Sigmoid colon (tissue), 7 donors: ENCODE data around the gene CPNE6. TPM values are rescaled to one million over a fixed set of nuclear protein-coding genes. Genes with fewer than 3 reads are reported as not detected.

ENCODE experiments used
- DNase-seq: peaks from one replicate; pipeline ENCODE4 v3.0.0-alpha.2; 2019
- H3K27ac ChIP-seq, 4 donors: fragments of 200-600 bp; sonication (generic); one replicate each; pipeline ENCODE4 v1.5.1; 2016 to 2019; ENCODE audit warnings: mild to moderate bottlenecking in 1 of 4
- H3K27me3 ChIP-seq, 3 donors: fragments of 200-600 bp; sonication (generic); one replicate each; pipeline ENCODE4 v1.5.1; 2019; ENCODE audit warnings: mild to moderate bottlenecking in 1 of 3
- H3K36me3 ChIP-seq, 4 donors: fragments of 200-600 bp; sonication (generic); one replicate each; pipeline ENCODE4 v1.5.1; 2016 to 2019
- H3K4me1 ChIP-seq, 4 donors: fragments of 200-600 bp; sonication (generic); one replicate each; pipeline ENCODE4 v1.5.1; 2017 to 2019
- H3K4me3 ChIP-seq, 4 donors: fragments of 200-600 bp; sonication (generic); one replicate each; pipeline ENCODE4 v1.5.1; 2017 to 2019; ENCODE audit warnings: mild to moderate bottlenecking in 2 of 4, moderate library complexity in 1 of 4
- H3K9me3 ChIP-seq, 4 donors: fragments of 200-600 bp in 3 of 4; sonication (generic) in 3 of 4; one replicate each; pipeline versions ENCODE4 v1.5.1 to v1.6.1; 2013 to 2019
- CTCF ChIP-seq, 4 experiments: fragments of 450-650 bp in 3 of 4; fragments of 200-600 bp in 1 of 4; IDR thresholded peaks; one replicate each; pipeline ENCODE4 v1.5.1; 2016 to 2019; ENCODE audit warnings: antibody characterized with exemption in 4 of 4, mild to moderate bottlenecking in 3 of 4, moderate library complexity in 2 of 4
- EP300 ChIP-seq, 4 donors: sonication (generic); formaldehyde crosslinking; IDR thresholded peaks; one replicate each; pipeline ENCODE4 v1.6.1; 2017; ENCODE audit warnings: antibody characterized with exemption in 4 of 4
- POLR2A ChIP-seq, 2 donors: fragments of 450-650 bp; IDR thresholded peaks; one replicate each; pipeline ENCODE4 v1.6.1; 2016; ENCODE audit warnings: antibody characterized with exemption in 2 of 2, mild to moderate bottlenecking in 2 of 2, moderate library complexity in 2 of 2
- POLR2AphosphoS5 ChIP-seq, 4 donors: sonication (generic); formaldehyde crosslinking; IDR thresholded peaks; one replicate each; pipeline ENCODE4 v1.6.1; 2017; ENCODE audit warnings: antibody characterized with exemption in 4 of 4
- WGBS, 2 donors: extraction: QIAGEN DNeasy Blood & Tissue Kit; methylation state at CpG; one replicate each; pipeline ENCODE4 v1.1.7; 2013; 5-methylcytosine and 5-hydroxymethylcytosine counted together
- intact Hi-C: fragments of 100-400 bp; cut with DNase I; formaldehyde crosslinking; loops from one replicate; pipeline ENCODE4 v1.15.1; 2023
- polyA plus RNA-seq, 3 donors: library from polyadenylated mRNA; stranded (reverse); fragments of 200-250 nt; gene quantifications; one replicate each; pipeline ENCODE4 v1.2.3, GENCODE V29; 2013
- total RNA-seq, 4 donors: library from RNA; depleted of rRNA; stranded (reverse); fragments of >200 nt; gene quantifications; one replicate each; pipeline ENCODE4 v1.1.0, GENCODE V29; 2016
- donor health status: healthy with polysubstance abuse.
- donor health status: Bipolar disorder and iron deficiency.
- donor health status: healthy.

CPNE6 gene
- total and polyA plus RNA-seq, 7 donors, result 0.42 to 3.3 (median 2.3) TPM; not detected in 3

DNA sequence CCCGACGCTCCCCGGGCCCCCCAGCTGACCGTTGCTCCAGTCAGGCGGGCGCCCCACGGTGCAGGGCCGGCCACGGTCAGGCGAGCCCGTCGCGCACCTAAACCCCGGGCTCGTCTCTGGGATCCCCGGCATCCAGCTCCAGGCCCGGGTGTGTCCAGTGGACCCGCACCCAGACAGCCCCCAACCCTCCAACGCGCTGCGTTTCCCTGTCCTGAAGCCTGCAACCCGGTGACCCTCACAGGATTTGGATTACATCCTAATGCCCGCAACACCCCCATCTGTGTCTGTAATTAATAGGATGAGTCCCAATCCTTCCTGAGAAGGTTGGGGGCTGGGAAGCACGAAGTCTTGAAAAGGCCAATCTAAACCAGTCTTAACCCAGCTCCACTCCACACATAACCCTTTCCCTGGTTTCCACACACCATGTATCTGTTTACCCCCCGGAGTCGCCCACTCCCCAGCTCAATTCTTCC is 10.4 kb downstream of the CPNE6 start:
- peaks cover 0 to 13% (median 2%) of the 10 kb centered on the region in 4 donors for H3K4me1 ChIP-seq
- 19 to 26% methylated on average over 26 of the region's 26 CpGs for WGBS, 2 donors
- peak overlapping the region; percentile 29 to 63 (median 56) for H3K4me3 ChIP-seq
- intact Hi-C loops, result no loop called here
- TF ChIP-seq POLR2A (IDR thresholded peaks at IDR 0.05), result no peak
- no peak for TF ChIP-seq EP300 (IDR thresholded peaks at IDR 0.05)
- no peak for TF ChIP-seq POLR2AphosphoS5 (IDR thresholded peaks at IDR 0.05)
- no peak for TF ChIP-seq CTCF (IDR thresholded peaks at IDR 0.05)
- H3K27ac ChIP-seq, result peak overlapping the region in 2 of 4 donors; percentile 38 to 39
- no peak for DNase-seq
- no peaks in the 10 kb centered on the region for H3K27me3 ChIP-seq
- no peaks in the 10 kb centered on the region for H3K9me3 ChIP-seq
- H3K36me3 ChIP-seq, result no peaks in the 10 kb centered on the region

DNA sequence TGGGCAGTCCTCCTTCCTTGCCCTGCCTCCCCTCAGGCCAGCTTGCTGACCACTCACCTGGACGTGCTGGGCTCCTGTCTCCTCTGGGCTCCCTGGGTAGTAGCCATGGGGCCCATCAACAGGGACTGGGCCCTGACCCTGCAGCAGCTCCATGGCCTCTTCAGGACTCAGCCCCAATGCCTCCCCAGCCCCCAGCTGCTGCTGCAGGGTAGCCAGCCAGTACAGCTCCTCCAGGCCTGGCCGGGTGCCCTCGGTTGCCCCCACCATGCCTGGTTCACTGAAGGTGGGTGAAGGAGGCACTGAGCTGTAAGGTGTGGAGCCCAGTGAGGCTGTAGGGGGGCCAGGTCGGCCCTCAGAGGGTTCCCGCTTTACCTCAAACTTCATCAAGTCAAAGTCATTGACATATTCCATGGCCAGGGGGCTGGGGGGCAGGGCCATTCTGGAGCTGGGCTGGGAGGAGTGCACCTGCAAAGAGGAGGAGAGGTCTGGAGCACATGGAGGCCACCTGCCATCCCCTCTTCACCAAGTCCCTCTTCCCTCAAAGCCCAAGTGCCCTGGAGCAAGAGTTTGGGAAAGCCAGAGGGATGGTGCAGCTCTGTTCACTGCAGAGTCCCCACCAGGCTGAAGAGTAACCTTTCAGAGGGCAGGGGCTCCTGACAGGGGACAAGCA is 11.2 kb downstream of the CPNE6 start:
- 94% methylated on average over 5 of the region's 5 CpGs for WGBS, 2 donors
- TF ChIP-seq POLR2AphosphoS5 (IDR thresholded peaks at IDR 0.05) (no peak), CTCF (IDR thresholded peaks at IDR 0.05) (no peak), POLR2A (IDR thresholded peaks at IDR 0.05) (no peak), EP300 (IDR thresholded peaks at IDR 0.05) (no peak)
- intact Hi-C loops, result no loop called here
- H3K27ac ChIP-seq, result no peak overlapping the region
- no peaks in the 10 kb centered on the region for H3K9me3 ChIP-seq
- no peak overlapping the region for H3K4me3 ChIP-seq
- H3K4me1 ChIP-seq, result peaks cover 0 to 13% (median 2%) of the 10 kb centered on the region in 4 donors
- DNase-seq, result no peak
- no peaks in the 10 kb centered on the region for H3K27me3 ChIP-seq
- H3K36me3 ChIP-seq, result no peaks in the 10 kb centered on the region

GRCh38 chr14:24083462-24083861 is 12.1 kb downstream of the CPNE6 start:
- no peak for DNase-seq
- TF ChIP-seq EP300 (IDR thresholded peaks at IDR 0.05), result no peak
- H3K27me3 ChIP-seq, result no peaks in the 10 kb centered on the region
- no peaks in the 10 kb centered on the region for H3K9me3 ChIP-seq
- no peaks in the 10 kb centered on the region for H3K36me3 ChIP-seq
- H3K27ac ChIP-seq, result no peak overlapping the region
- intact Hi-C loops, result no loop called here
- peaks cover 0 to 13% (median 2%) of the 10 kb centered on the region in 4 donors for H3K4me1 ChIP-seq
- no peak overlapping the region for H3K4me3 ChIP-seq
- 88 to 91% methylated on average over 3 of the region's 3 CpGs for WGBS, 2 donors

DNA sequence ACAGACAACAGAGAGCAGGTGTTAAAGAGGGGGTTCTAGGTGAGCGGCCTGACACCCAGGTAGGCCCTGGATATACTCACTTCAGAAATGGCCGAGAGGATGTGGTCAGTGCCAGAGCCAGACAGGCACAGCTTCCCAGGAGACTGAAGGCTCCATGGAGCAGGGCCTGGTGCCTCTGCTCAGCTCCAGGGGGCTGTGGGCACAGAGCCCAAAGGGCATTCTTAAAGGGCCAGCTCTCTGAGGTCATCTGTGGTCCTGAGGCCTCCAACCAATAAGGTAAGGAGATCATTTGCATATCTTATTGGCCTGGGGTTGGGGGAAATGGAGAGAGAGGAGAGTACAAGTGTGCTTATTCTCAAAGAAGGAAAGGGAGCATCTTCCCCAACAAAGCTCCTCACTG is 13.1 kb downstream of the CPNE6 start:
- TF ChIP-seq EP300 (IDR thresholded peaks at IDR 0.05) (no peak), CTCF (IDR thresholded peaks at IDR 0.05) (no peak), POLR2AphosphoS5 (IDR thresholded peaks at IDR 0.05) (no peak), POLR2A (IDR thresholded peaks at IDR 0.05) (no peak)
- Histone ChIP-seq H3K4me1 (peaks cover 0 to 13% (median 2%) of the 10 kb centered on the region in 4 donors), H3K36me3 (no peaks in the 10 kb centered on the region), H3K27ac (no peak overlapping the region), H3K4me3 (no peak overlapping the region), H3K9me3 (no peaks in the 10 kb centered on the region), H3K27me3 (no peaks in the 10 kb centered on the region)
- intact Hi-C loops, result no loop called here
- 96 to 98% methylated on average over 2 of the region's 2 CpGs for WGBS, 2 donors
- DNase-seq, result no peak

DNA sequence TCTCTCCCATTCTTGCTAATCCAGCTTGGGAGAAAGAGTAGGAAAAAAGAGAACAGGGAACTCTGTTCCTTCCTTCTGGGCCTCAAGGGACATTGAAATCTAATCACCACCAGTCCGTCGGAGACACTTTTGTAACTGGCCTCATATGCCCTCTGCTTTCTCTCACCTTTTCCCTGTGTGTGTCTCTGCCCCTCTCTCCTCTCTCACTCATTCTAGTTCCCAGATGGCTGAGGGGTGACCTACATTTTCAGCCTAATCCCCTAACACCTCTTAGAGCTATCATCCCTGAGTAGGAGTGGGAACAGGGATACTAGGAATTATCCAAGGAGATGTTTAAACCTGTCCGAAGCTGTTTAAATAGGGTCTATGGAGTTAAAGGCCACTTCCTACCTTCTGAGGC is 13.9 kb downstream of the CPNE6 start:
- Histone ChIP-seq H3K4me1 (peaks cover 0 to 13% (median 2%) of the 10 kb centered on the region in 4 donors), H3K27ac (no peak overlapping the region), H3K36me3 (no peaks in the 10 kb centered on the region), H3K27me3 (no peaks in the 10 kb centered on the region), H3K4me3 (no peak overlapping the region), H3K9me3 (no peaks in the 10 kb centered on the region)
- TF ChIP-seq POLR2A (IDR thresholded peaks at IDR 0.05) (no peak), EP300 (IDR thresholded peaks at IDR 0.05) (no peak), POLR2AphosphoS5 (IDR thresholded peaks at IDR 0.05) (no peak), CTCF (IDR thresholded peaks at IDR 0.05) (no peak)
- intact Hi-C loops, result no loop called here
- no peak for DNase-seq
- WGBS, 2 donors, result 93 to 95% methylated on average over 3 of the region's 3 CpGs
